GM12878 (cell line): Measurements from ENCODE around the gene CCM2. TPM values are rescaled to one million over a fixed set of nuclear protein-coding genes. Genes with fewer than 3 reads are reported as not detected.

Experiments
- ATAC-seq: fragments of 200-7000 bp; cut with Tn5 transposase; 3 replicates; pipeline ENCODE4 v1.9.1; 2020; ENCODE audit warnings: mild to moderate bottlenecking, moderate library complexity
- BruUV-seq: library from RNA; stranded (reverse); fragments of 400-500 nt; replicated peaks from 2 replicates; lab custom pipeline; 2021; lab: Mats Ljungman, UMichigan
- CTCF ChIA-PET: fragments of 300-600 bp; sonication (Branson Sonifier 250); formaldehyde crosslinking; extraction: SDS; loops from one replicate; lab custom pipeline; 2021; ENCODE audit warnings: inconsistent platforms; lab: Yijun Ruan, JAX
- POLR2A ChIA-PET: fragments of 350-600 bp; formaldehyde crosslinking; extraction: SDS; loops from one replicate; lab custom pipeline; 2021; ENCODE audit warnings: inconsistent platforms; lab: Charles Lee
- RAD21 ChIA-PET: fragments of 300-600 bp; sonication (Branson Sonifier 250); formaldehyde crosslinking; loops from one replicate; lab custom pipeline; 2023; ENCODE audit warnings: antibody characterized with exemption; ENCODE audit not compliant: unreplicated experiment; lab: Charles Lee
- SMC1A ChIA-PET: fragments of 300-600 bp; sonication (Branson Sonifier 250); formaldehyde crosslinking; loops from one replicate; lab custom pipeline; 2023; ENCODE audit not compliant: unreplicated experiment, uncharacterized antibody; lab: Charles Lee
- DNase-seq: peaks from one replicate; pipeline ENCODE4 v3.0.0-alpha.2; 2011; ENCODE audit warnings: low read depth, low spot score
- FAIRE-seq: peaks from 3 replicates; lab custom pipeline; 2011; peaks lifted over from hg19 to GRCh38; lab: Jason Lieb, UNC
- H2AFZ ChIP-seq: 2 replicates; pipeline ENCODE4 v1.6.0; 2011; ENCODE audit warnings: low read depth, low read length, control low read depth; ENCODE audit not compliant: control insufficient read depth
- H3K27ac ChIP-seq: 2 replicates; pipeline ENCODE4 v1.5.1; 2011; ENCODE audit warnings: control low read depth; ENCODE audit not compliant: control insufficient read depth, insufficient read depth
- H3K27me3 ChIP-seq, 2 experiments: replicated peaks in 1 of 2; 2 replicates each; pipeline versions ENCODE4 v1.6.0 to v1.6.1; 2011; ENCODE audit warnings: low read length in 1 of 2; ENCODE audit not compliant: control insufficient read depth in 2 of 2, insufficient read depth in 2 of 2
- H3K36me3 ChIP-seq, 2 experiments: 2 replicates each; pipeline ENCODE4 v1.5.1; 2011; ENCODE audit warnings: low read length in 1 of 2; ENCODE audit not compliant: control insufficient read depth in 2 of 2, insufficient read depth in 2 of 2
- H3K4me1 ChIP-seq: 2 replicates; pipeline ENCODE4 v1.6.1; 2011; ENCODE audit warnings: mild to moderate bottlenecking, low read length, moderate library complexity, mixed read lengths; ENCODE audit not compliant: control insufficient read depth, insufficient read depth
- H3K4me2 ChIP-seq: 2 replicates; pipeline ENCODE4 v1.6.0; 2011; ENCODE audit warnings: control low read depth; ENCODE audit not compliant: control insufficient read depth, insufficient read depth
- H3K4me3 ChIP-seq: fragments of 200-600 bp; sonication (generic); 2 replicates; pipeline ENCODE4 v1.5.1; 2016
- H3K79me2 ChIP-seq: 2 replicates; pipeline ENCODE4 v1.6.0; 2011; ENCODE audit warnings: low read length; ENCODE audit not compliant: control insufficient read depth, insufficient read depth
- H3K9ac ChIP-seq: 2 replicates; pipeline ENCODE4 v1.8.0; 2011; ENCODE audit warnings: low read length, control low read depth, mixed read lengths; ENCODE audit not compliant: control insufficient read depth, insufficient read depth
- H3K9me3 ChIP-seq: replicated peaks from 3 replicates; pipeline ENCODE4 v1.5.1; 2011; ENCODE audit warnings: mild to moderate bottlenecking, low read length; ENCODE audit not compliant: control insufficient read depth, insufficient read depth
- H4K20me1 ChIP-seq: 2 replicates; pipeline ENCODE4 v1.6.0; 2011; ENCODE audit not compliant: control insufficient read depth, insufficient read depth
- BCL11A ChIP-seq: IDR thresholded peaks from 2 replicates; pipeline ENCODE4 v1.6.1; 2011; ENCODE audit warnings: low read depth, low read length
- CUX1 ChIP-seq: IDR thresholded peaks from 2 replicates; pipeline ENCODE4 v1.6.1; 2012; ENCODE audit warnings: improper control_type of control experiment, low read depth, low read length; ENCODE audit not compliant: insufficient replicate concordance
- DPF2 ChIP-seq: fragments of 450-650 bp; IDR thresholded peaks from 2 replicates; pipeline ENCODE4 v1.6.1; 2017; ENCODE audit warnings: mild to moderate bottlenecking
- EED ChIP-seq: sonication (generic); IDR thresholded peaks from 2 replicates; pipeline ENCODE4 v1.6.1; 2016; ENCODE audit warnings: antibody characterized with exemption, low read depth
- EP300 ChIP-seq, 2 experiments: fragments of 150-350 bp in 1 of 2; IDR thresholded peaks; 2 replicates each; pipeline ENCODE4 v1.6.1; 2011 to 2012; ENCODE audit warnings: low read depth in 2 of 2, low read length in 2 of 2, borderline replicate concordance in 1 of 2, improper control_type of control experiment in 1 of 2, inconsistent platforms in 1 of 2; ENCODE audit not compliant: control insufficient read depth in 1 of 2
- ETV6 ChIP-seq, 2 experiments: fragments of 450-650 bp in 1 of 2; IDR thresholded peaks in 1 of 2; conservative IDR thresholded peaks in 1 of 2; 2 replicates each; pipeline ENCODE4 v1.6.1; 2014; ENCODE audit warnings: antibody characterized with exemption in 1 of 2, borderline replicate concordance in 1 of 2, low read depth in 1 of 2, mild to moderate bottlenecking in 1 of 2, moderate library complexity in 1 of 2
- NFYB ChIP-seq: IDR thresholded peaks from 2 replicates; pipeline ENCODE4 v1.6.1; 2011; ENCODE audit warnings: low read depth, mild to moderate bottlenecking, low read length, improper control_type of control experiment, moderate library complexity; ENCODE audit not compliant: insufficient read depth
- RAD51 ChIP-seq: fragments of 450-650 bp; IDR thresholded peaks from 2 replicates; pipeline ENCODE4 v1.6.1; 2016; ENCODE audit warnings: moderate library complexity, mild to moderate bottlenecking, inconsistent platforms
- RFX5 ChIP-seq: IDR thresholded peaks from 2 replicates; pipeline ENCODE4 v1.6.1; 2011; ENCODE audit warnings: low read depth, low read length, improper control_type of control experiment
- TCF12 ChIP-seq: IDR thresholded peaks from 2 replicates; pipeline ENCODE4 v1.6.1; 2011; ENCODE audit warnings: low read depth, mild to moderate bottlenecking, low read length
- TCF7 ChIP-seq: IDR thresholded peaks from 2 replicates; pipeline ENCODE4 v1.6.1; 2014; ENCODE audit warnings: antibody characterized with exemption, borderline replicate concordance
- USF1 ChIP-seq: IDR thresholded peaks from 2 replicates; pipeline ENCODE4 v1.6.1; 2011; ENCODE audit warnings: borderline replicate concordance, low read depth, mild to moderate bottlenecking, moderate library complexity, mixed read lengths, low read length; ENCODE audit not compliant: insufficient read depth; ENCODE audit errors: extremely low read length
- ZNF274 ChIP-seq: IDR thresholded peaks from one replicate; pipeline ENCODE4 v1.8.0; 2011; ENCODE audit not compliant: insufficient read length, insufficient read depth
- ZSCAN29 ChIP-seq: fragments of 450-650 bp; IDR thresholded peaks from 2 replicates; pipeline ENCODE4 v1.6.1; 2017; ENCODE audit warnings: mild to moderate bottlenecking, moderate library complexity
- WGBS: methylation state at CpG from one replicate; pipeline ENCODE4 v1.1.6; 2016; ENCODE audit warnings: low lambda C conversion rate; ENCODE audit not compliant: insufficient replicate concordance, insufficient coverage; ENCODE audit errors: missing lambda C conversion rate; 5-methylcytosine and 5-hydroxymethylcytosine counted together
- in situ Hi-C: fragments of 300-500 bp; cut with MboI; formaldehyde crosslinking; loops from 9 replicates; pipeline ENCODE4 v1.14.3; 2018; ENCODE audit warnings: mixed read lengths
- intact Hi-C: fragments of 100-400 bp; cut with micrococcal nuclease; formaldehyde crosslinking; loops from one replicate; pipeline ENCODE4 v1.14.2; 2022; ENCODE audit not compliant: unreplicated experiment
- polyA plus RNA-seq, 11 experiments: library from polyadenylated mRNA; depleted of rRNA in 4 of 11; unstranded in 6 of 11; stranded (reverse) in 5 of 11; fragments of >200 nt; fragmentation: Nextera tagmentation in 4 of 11; fragmentation: Illumina TruSeq in 1 of 11; extraction: Ambion mirVana in 4 of 11; extraction: Trizol in 1 of 11; gene quantifications; 1 replicate in 1 of 11; 2 replicates in 10 of 11; pipeline versions ENCODE4 v1.2.1 to v1.2.3, GENCODE V29; 2011 to 2016; ENCODE audit warnings: inconsistent platforms in 2 of 11, missing spikeins in 2 of 11, low read depth in 1 of 11
- total RNA-seq, 4 experiments: library from RNA; depleted of rRNA in 3 of 4; stranded (reverse); fragments of >200 nt in 3 of 4; fragmentation: Illumina TruSeq in 1 of 4; extraction: Trizol in 1 of 4; gene quantifications; 2 replicates each; pipeline versions ENCODE4 v1.2.1 to v1.2.3, GENCODE V29; 2013 to 2021

The CCM2 gene
- total and polyA plus RNA-seq, 10 of the 15 experiments (the other 5 are each of a cell fraction or from before 2014, with no cell fraction given), result 1.00 to 82.3 (median 48.7) TPM

GRCh38 chr7:44994877-44995554, 5.0 kb upstream of the CCM2 start:
- in situ Hi-C loops, result no loop called here
- Histone ChIP-seq H3K4me2 (peak overlapping the region; percentile 82), H3K36me3 (no peaks in the 10 kb centered on the region), H4K20me1 (no peaks in the 10 kb centered on the region), H3K9me3 (no peaks in the 10 kb centered on the region), H3K27ac (peak overlapping the region; percentile 82), H3K9ac (peak overlapping the region; percentile 8; the same call in 1 of the 2 replicates), H3K4me1 (peaks cover 44% of the 10 kb centered on the region), H2AFZ (peak overlapping the region; percentile 11), H3K27me3 (no peaks in the 10 kb centered on the region), H3K4me3 (peak overlapping the region; percentile 49; the same call in 1 of the 2 replicates), H3K79me2 (peaks cover 4% of the 10 kb centered on the region)
- intact Hi-C loops, result loop anchor here (2.0 kb wide), 1 partner anchor 16 kb away; the partner anchor contains the start of gene MYO1G
- RAD21 ChIA-PET, result interaction anchor here (0.7 to 9.9 kb wide), 6 partner anchors 16 to 33 kb away, joined by 3 to 303 read pairs (median 4); partner anchors contain the start of gene MYO1G
- FAIRE-seq (peak; percentile 70), DNase-seq (no peak), ATAC-seq (peak; percentile 34)
- SMC1A ChIA-PET, result interaction anchor here (0.5 to 10.5 kb wide), 9 partner anchors 12 to 141 kb away, joined by 3 to 303 read pairs (median 3); partner anchors contain the start of genes MYO1G and TBRG4
- 7% methylated on average over 5 of the region's 5 CpGs for WGBS
- no TSS peak for BruUV-seq
- CTCF ChIA-PET, result interaction anchor here (1.2 to 4.7 kb wide), 3 partner anchors 12 to 138 kb away, joined by 3 to 52 read pairs (median 9); no protein-coding TSS in a partner anchor
- POLR2A ChIA-PET, result interaction anchor here (0.9 to 10.5 kb wide), 7 partner anchors 10 to 29 kb away, joined by 3 to 280 read pairs (median 8); partner anchors contain the start of gene MYO1G
- TF ChIP-seq CUX1 (peak; percentile 26), RAD51 (no peak), NFYB (no peak), DPF2 (peak; percentile 40; the same call in 1 of the 2 replicates), ZSCAN29 (no peak), ZNF274 (no peak), USF1 (no peak), BCL11A (peak; percentile 65; the same call in 1 of the 2 replicates), EED (0 out of 2 replicates have a peak, but pooled peaks have one; percentile 25), TCF12 (0 out of 2 replicates have a peak, but pooled peaks have one; percentile 3), RFX5 (no peak), EP300 (IDR thresholded peaks at IDR 0.05; ENCODE audit: borderline replicate concordance in 1 of 2, control insufficient read depth in 1 of 2, low read depth in 2 of 2, low read length in 2 of 2) (peak in 1 of 2 experiments; percentile 47; a peak in 1 of 4 replicates), TCF7 (no peak), ETV6 (conservative IDR thresholded peaks at IDR 0.05 in 1 of 2, IDR thresholded peaks at IDR 0.05 in 1 of 2; ENCODE audit: borderline replicate concordance in 1 of 2, low read depth in 1 of 2) (peak in 1 of 2 experiments; percentile 60; a peak in 1 of 4 replicates)
